Body of pancreas (tissue), 4 donors: Measurements from ENCODE around the gene HDAC7.

Experiments used
- CTCF ChIP-seq, 7 experiments: fragments of 450-650 bp in 4 of 7; fragments of 200-600 bp in 3 of 7; sonication (generic) in 3 of 7; IDR thresholded peaks; one replicate each; pipeline ENCODE4 v1.5.1; 2016 to 2019; ENCODE audit warnings: antibody characterized with exemption in 7 of 7
- POLR2A ChIP-seq, 3 donors: fragments of 450-650 bp; IDR thresholded peaks; one replicate each; pipeline ENCODE4 v1.6.1; 2016; ENCODE audit warnings: antibody characterized with exemption in 3 of 3, mild to moderate bottlenecking in 2 of 3

GRCh38 chr12:47744778-47745436 lies 74.8 kb downstream of the HDAC7 start:
- TF ChIP-seq CTCF (IDR thresholded peaks at IDR 0.05) (no peak), POLR2A (IDR thresholded peaks at IDR 0.05) (no peak)
